HCT116 (cell line): ENCODE data around the gene KRTAP10-10. TPM values are rescaled to one million over a fixed set of nuclear protein-coding genes. Genes with fewer than 3 reads are reported as not detected.

Source experiments
- ATAC-seq: fragments of 200-7000 bp; cut with Tn5 transposase; 2 replicates; pipeline ENCODE4 v1.9.1; 2020; ENCODE audit warnings: mild to moderate bottlenecking, moderate library complexity
- BruUV-seq: library from RNA; stranded (reverse); fragments of 400-500 nt; replicated peaks from 2 replicates; lab custom pipeline; 2021; lab: Mats Ljungman, UMichigan
- CTCF ChIA-PET: fragments of 300-600 bp; sonication (Branson Sonifier 250); formaldehyde crosslinking; loops from one replicate; lab custom pipeline; 2021; ENCODE audit warnings: antibody characterized with exemption; lab: Charles Lee
- POLR2A ChIA-PET: fragments of 300-600, 350-600 bp; sonication (Branson Sonifier 250); formaldehyde crosslinking; loops from one replicate; lab custom pipeline; 2021; ENCODE audit warnings: antibody characterized with exemption; lab: Charles Lee
- RAD21 ChIA-PET, 2 experiments: fragments of 300-600 bp; sonication (Branson Sonifier 250); formaldehyde crosslinking; loops; one replicate each; lab custom pipeline; 2023; ENCODE audit warnings: low total read pairs in 2 of 2; ENCODE audit not compliant: uncharacterized antibody in 2 of 2, unreplicated experiment in 2 of 2, low non-redundant PET in 1 of 2; lab: Charles Lee
- DNase-seq: peaks from one replicate; pipeline ENCODE4 v3.0.0-alpha.2; 2010; ENCODE audit warnings: low read depth, low spot score
- H2AFZ ChIP-seq: fragments of 200-600 bp; shearing (Covaris generic), sonication (generic); 2 replicates; pipeline ENCODE4 v1.6.1; 2017; ENCODE audit warnings: low read depth, mixed run types, mixed read lengths, antibody characterized with exemption, low read length; ENCODE audit not compliant: poor library complexity, severe bottlenecking
- H3K27ac ChIP-seq: 2 replicates; pipeline ENCODE4 v1.5.1; 2012; ENCODE audit warnings: low read depth, low read length
- H3K27me3 ChIP-seq: fragments of 200-600 bp; sonication (generic); 2 replicates; pipeline ENCODE4 v1.6.1; 2016; ENCODE audit warnings: mixed run types, low read length, mixed read lengths; ENCODE audit not compliant: insufficient read depth
- H3K36me3 ChIP-seq, 2 experiments: fragments of 200-500 bp in 1 of 2; fragments of 200-600 bp in 1 of 2; sonication (Bioruptor generic) in 1 of 2; sonication (generic) in 1 of 2; 2 replicates each; pipeline versions ENCODE4 v1.5.1 to v1.6.1; 2014 to 2016; ENCODE audit warnings: low read length in 2 of 2, inconsistent platforms in 1 of 2, mixed read lengths in 1 of 2, mixed run types in 1 of 2; ENCODE audit not compliant: insufficient read depth in 2 of 2, control insufficient read depth in 1 of 2
- H3K4me1 ChIP-seq, 2 experiments: fragments of 200-600 bp in 1 of 2; sonication (generic) in 1 of 2; 2 replicates each; pipeline versions ENCODE4 v1.5.1 to v1.6.1; 2012 to 2017; ENCODE audit warnings: low read length in 2 of 2, inconsistent platforms in 1 of 2, mild to moderate bottlenecking in 1 of 2, mixed read lengths in 1 of 2, mixed run types in 1 of 2, moderate library complexity in 1 of 2; ENCODE audit not compliant: insufficient read depth in 2 of 2, control insufficient read depth in 1 of 2
- H3K4me2 ChIP-seq: fragments of 200-600 bp; sonication (generic); 2 replicates; pipeline ENCODE4 v1.6.1; 2017; ENCODE audit warnings: mixed run types, low read length, mixed read lengths
- H3K4me3 ChIP-seq, 2 experiments: fragments of 200-600 bp in 1 of 2; sonication (generic) in 1 of 2; replicated peaks in 1 of 2; 2 replicates each; pipeline ENCODE4 v1.5.1; 2011 to 2016; ENCODE audit warnings: low read length in 2 of 2, control low read depth in 1 of 2, low read depth in 1 of 2, mild to moderate bottlenecking in 1 of 2, mixed read lengths in 1 of 2, mixed run types in 1 of 2
- H3K79me2 ChIP-seq: fragments of 200-600 bp; sonication (generic); 2 replicates; pipeline ENCODE4 v1.6.1; 2017; ENCODE audit warnings: mild to moderate bottlenecking, mixed run types, low read length, moderate library complexity, mixed read lengths; ENCODE audit not compliant: insufficient read depth
- H3K9ac ChIP-seq: fragments of 200-600 bp; sonication (generic); 2 replicates; pipeline ENCODE4 v1.6.1; 2016; ENCODE audit warnings: low read length, mixed read lengths
- H3K9me2 ChIP-seq: fragments of 200-600 bp; sonication (generic), shearing (Covaris generic); 2 replicates; pipeline ENCODE4 v1.6.1; 2017; ENCODE audit warnings: mixed run types, mild to moderate bottlenecking, moderate library complexity; ENCODE audit not compliant: insufficient read depth
- H3K9me3 ChIP-seq, 2 experiments: fragments of 200-500 bp in 1 of 2; fragments of 200-600 bp in 1 of 2; sonication (Bioruptor generic) in 1 of 2; sonication (generic) in 1 of 2; 2 replicates each; pipeline ENCODE4 v1.6.1; 2014 to 2017; ENCODE audit warnings: low read length in 2 of 2, mixed read lengths in 2 of 2, inconsistent platforms in 1 of 2, low read depth in 1 of 2, mild to moderate bottlenecking in 1 of 2, mixed run types in 1 of 2, moderate library complexity in 1 of 2; ENCODE audit not compliant: control insufficient read depth in 1 of 2, insufficient read depth in 1 of 2
- H4K20me1 ChIP-seq: fragments of 200-600 bp; sonication (generic), shearing (Covaris generic); 2 replicates; pipeline ENCODE4 v1.6.1; 2017; ENCODE audit warnings: mixed run types, mild to moderate bottlenecking, moderate library complexity; ENCODE audit not compliant: insufficient read depth
- FOSL1 ChIP-seq: IDR thresholded peaks from 2 replicates; pipeline ENCODE4 v1.6.1; 2012; ENCODE audit warnings: low read depth
- JUND ChIP-seq: IDR thresholded peaks from 2 replicates; pipeline ENCODE4 v1.6.1; 2012
- POLR2A ChIP-seq: IDR thresholded peaks from 2 replicates; pipeline ENCODE4 v1.7.0; 2011; ENCODE audit warnings: borderline replicate concordance; ENCODE audit not compliant: insufficient read depth, insufficient read length; ENCODE audit errors: extremely low read depth
- SIN3A ChIP-seq: IDR thresholded peaks from 2 replicates; pipeline ENCODE4 v1.6.1; 2012; ENCODE audit warnings: low read depth
- TCF7L2 ChIP-seq: IDR thresholded peaks from 2 replicates; pipeline ENCODE4 v1.7.0; 2011; ENCODE audit warnings: borderline replicate concordance, inconsistent platforms; ENCODE audit not compliant: insufficient read depth, insufficient read length; ENCODE audit errors: extremely low read depth
- ZFX ChIP-seq: fragments of 450-650 bp; IDR thresholded peaks from 2 replicates; pipeline ENCODE4 v1.6.1; 2017
- ZNF274 ChIP-seq: fragments of 200-500 bp; sonication (Bioruptor generic); IDR thresholded peaks from 2 replicates; pipeline ENCODE4 v1.6.1; 2014; ENCODE audit warnings: mild to moderate bottlenecking, low read depth, low read length, inconsistent platforms
- intact Hi-C: fragments of 100-400 bp; cut with micrococcal nuclease; formaldehyde crosslinking; loops from 2 replicates; pipeline ENCODE4 v1.10.0; 2022
- total RNA-seq: library from RNA; stranded (reverse); gene quantifications from one replicate; pipeline ENCODE4 v1.2.1, GENCODE V29; 2021; ENCODE audit not compliant: unreplicated experiment
- TF ChIP-seq, protein P1 (sequence below): IDR thresholded peaks from 2 replicates; pipeline ENCODE4 v1.6.1; 2011; ENCODE audit warnings: mild to moderate bottlenecking, low read length, moderate library complexity; ENCODE audit not compliant: insufficient replicate concordance; ENCODE audit errors: extremely low read depth
- TF ChIP-seq, protein P2 (sequence below): IDR thresholded peaks from 2 replicates; pipeline ENCODE4 v1.6.1; 2012

Gene KRTAP10-10
- total RNA-seq, 1 experiment from 2014 or later: not detected

DNA sequence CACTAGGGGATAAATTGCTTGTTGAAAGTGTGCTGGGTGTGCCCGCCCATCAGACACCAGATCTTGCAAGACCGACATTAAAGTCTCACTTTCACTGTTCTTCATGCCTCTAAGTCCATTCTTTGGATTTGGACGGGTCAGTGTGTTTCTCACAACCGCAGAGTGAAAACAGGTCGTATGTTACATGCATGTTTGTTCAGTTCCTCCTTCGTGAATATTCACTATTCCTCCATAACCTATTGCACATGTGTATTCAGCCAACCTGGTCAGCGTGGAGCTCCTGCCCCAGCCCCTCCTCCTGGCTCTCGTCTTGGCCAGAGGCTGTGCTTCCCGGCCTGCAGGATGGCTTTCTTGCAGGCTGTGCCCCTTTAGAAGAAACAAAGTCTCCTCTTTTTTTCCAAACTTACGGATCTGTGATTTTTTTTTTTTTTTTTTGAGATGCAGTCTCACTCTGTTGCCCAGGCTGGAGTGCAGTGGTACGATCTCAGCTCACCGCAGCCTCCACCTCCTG is 42.7 kb upstream of the KRTAP10-10 start (continued):
- TF ChIP-seq, protein P1, sequence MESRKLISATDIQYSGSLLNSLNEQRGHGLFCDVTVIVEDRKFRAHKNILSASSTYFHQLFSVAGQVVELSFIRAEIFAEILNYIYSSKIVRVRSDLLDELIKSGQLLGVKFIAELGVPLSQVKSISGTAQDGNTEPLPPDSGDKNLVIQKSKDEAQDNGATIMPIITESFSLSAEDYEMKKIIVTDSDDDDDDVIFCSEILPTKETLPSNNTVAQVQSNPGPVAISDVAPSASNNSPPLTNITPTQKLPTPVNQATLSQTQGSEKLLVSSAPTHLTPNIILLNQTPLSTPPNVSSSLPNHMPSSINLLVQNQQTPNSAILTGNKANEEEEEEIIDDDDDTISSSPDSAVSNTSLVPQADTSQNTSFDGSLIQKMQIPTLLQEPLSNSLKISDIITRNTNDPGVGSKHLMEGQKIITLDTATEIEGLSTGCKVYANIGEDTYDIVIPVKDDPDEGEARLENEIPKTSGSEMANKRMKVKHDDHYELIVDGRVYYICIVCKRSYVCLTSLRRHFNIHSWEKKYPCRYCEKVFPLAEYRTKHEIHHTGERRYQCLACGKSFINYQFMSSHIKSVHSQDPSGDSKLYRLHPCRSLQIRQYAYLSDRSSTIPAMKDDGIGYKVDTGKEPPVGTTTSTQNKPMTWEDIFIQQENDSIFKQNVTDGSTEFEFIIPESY: no peak
- no peak for TF ChIP-seq JUND
- TF ChIP-seq ZFX: no peak
- no peak for TF ChIP-seq ZNF274
- TF ChIP-seq SIN3A: no peak
- TF ChIP-seq TCF7L2: no peak
- no peak for TF ChIP-seq POLR2A
- TF ChIP-seq, all 23 proteins: peak for 0

DNA sequence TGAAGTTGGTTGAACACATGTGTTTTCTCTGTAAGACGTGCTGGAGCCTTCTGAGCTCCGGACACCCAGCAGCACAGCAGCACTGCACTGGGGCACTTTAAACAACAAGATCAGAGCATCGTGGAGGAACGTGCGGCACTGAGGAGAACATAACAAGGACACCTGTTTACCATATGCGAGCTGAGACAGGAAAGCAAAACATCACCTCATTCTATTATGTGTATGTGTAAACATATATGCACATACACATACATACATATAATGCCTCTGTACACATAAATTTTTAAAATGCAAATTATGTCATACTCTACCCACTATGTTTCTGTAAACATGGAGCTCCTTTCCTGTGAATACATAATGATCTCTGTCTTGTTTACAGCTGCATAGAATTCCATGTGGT is 41.6 kb upstream of the KRTAP10-10 start:
- no TSS peak for BruUV-seq
- DNase-seq (no peak), ATAC-seq (no peak)
- Histone ChIP-seq H3K79me2 (no peaks in the 10 kb centered on the region), H3K27me3 (no peaks in the 10 kb centered on the region), H3K27ac (no peak overlapping the region), H3K4me1 (peaks cover 0 to 3% of the 10 kb centered on the region in 2 experiments; a peak in 1 of 4 replicates), H3K9me2 (no peaks in the 10 kb centered on the region), H3K9me3 (no peaks in the 10 kb centered on the region), H3K36me3 (no peaks in the 10 kb centered on the region), H4K20me1 (no peaks in the 10 kb centered on the region), H3K4me3 (no peak overlapping the region), H3K4me2 (no peak overlapping the region), H2AFZ (no peak overlapping the region), H3K9ac (no peak overlapping the region)
- RAD21 ChIA-PET: no interaction called here
- intact Hi-C loops: no loop called here
- POLR2A ChIA-PET: no interaction called here
- CTCF ChIA-PET: no interaction called here
- TF ChIP-seq, protein P2, sequence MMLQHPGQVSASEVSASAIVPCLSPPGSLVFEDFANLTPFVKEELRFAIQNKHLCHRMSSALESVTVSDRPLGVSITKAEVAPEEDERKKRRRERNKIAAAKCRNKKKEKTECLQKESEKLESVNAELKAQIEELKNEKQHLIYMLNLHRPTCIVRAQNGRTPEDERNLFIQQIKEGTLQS: no peak
- TF ChIP-seq TCF7L2 (no peak), FOSL1 (no peak)
